Measurements from ENCODE around the gene CEMP1.

CEMP1 gene

DNA sequence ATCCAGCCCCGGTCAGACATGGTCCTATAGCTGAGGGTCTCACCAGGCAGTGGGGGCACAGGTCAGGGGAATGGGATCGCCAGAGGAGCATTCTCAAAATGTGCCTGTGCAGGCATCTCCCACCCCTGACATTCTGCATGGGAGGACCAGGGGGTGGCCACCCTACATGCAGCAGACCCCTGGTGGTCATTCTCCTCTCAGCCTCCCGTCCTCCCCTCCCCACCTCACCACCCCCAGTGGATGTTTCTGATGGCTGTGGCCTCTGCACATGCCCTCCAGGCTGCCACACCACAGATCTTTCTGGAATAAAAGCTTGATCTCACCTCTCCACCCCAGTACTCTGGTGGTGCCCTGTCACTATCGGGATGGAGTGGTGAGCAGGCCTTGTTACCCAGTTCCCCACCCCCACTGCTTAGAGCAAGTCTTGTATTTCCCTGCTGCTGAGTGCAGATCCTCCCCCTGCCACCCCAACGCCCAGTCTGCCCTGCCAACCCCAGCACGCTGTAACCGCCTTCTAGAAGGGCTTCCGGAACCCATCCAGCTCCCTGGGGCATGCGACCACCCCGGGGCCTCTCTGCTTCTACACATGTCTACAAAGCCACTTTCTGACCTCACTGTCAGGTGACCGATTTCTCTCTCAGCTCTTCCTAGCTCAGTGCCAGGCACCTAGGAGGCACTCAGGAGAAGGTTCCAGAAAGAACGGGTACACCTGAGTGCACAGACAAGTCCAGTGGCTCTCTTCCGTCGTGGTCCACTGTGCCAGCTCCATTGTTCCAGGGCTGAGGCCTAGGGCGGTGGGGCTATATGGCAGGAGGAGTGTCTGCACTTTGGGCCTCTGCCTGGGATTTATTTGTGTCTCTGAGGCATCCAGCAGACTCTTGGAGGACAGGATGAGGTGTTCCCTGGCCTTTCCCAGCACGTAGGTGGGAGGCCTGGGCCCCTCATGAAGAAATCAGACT is 47.0 kb downstream of the CEMP1 start:
- no peak for DNase-seq (ENCODE audit: low read depth)

- no peak for DNase-seq (ENCODE audit: low read depth)
These were observed 48.3 kb downstream of the CEMP1 start for GRCh38 chr16:2482708-2483534.

DNA sequence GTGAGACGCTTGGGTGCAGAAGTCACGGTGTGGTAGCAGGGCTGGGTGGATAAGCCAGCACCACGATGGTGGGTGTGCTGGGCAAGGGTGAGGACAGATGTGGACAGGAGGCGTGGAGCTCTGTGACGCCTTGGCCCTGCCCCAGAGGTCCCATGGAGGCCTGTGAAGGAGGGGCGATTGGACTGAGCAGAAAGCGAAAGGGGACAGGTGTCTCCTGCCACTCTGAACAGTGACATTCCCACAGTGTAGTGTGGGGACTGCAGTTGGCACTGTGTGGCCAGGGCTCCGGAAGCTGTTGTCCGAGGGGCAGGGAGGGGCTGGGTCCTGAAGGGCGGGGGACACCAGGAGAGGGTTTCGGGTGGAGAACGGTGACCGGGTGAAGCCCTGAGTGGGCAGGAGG is 49.0 kb downstream of the CEMP1 start:
- DNase-seq (ENCODE audit: low read depth) = no peak

- DNase-seq (ENCODE audit: low read depth) = no peak
These were observed 49.5 kb downstream of the CEMP1 start for GRCh38 chr16:2481676-2482075.

- DNase-seq (ENCODE audit: low read depth) = no peak
These were observed 50.3 kb downstream of the CEMP1 start for GRCh38 chr16:2480948-2481347.
